NT2/D1 (cell line): ENCODE data around the gene NSUN6.

Source experiments
- DNase-seq: peaks from one replicate; pipeline ENCODE4 v3.0.0-alpha.2; 2011; ENCODE audit warnings: low read depth, low spot score
- H3K27me3 ChIP-seq: 2 replicates; pipeline ENCODE4 v1.6.0; 2011; ENCODE audit warnings: mild to moderate bottlenecking; ENCODE audit not compliant: insufficient read length, insufficient read depth
- H3K36me3 ChIP-seq: 2 replicates; pipeline ENCODE4 v1.6.1; 2011; ENCODE audit warnings: mild to moderate bottlenecking, low read length, mixed read lengths; ENCODE audit not compliant: insufficient read depth, insufficient read length
- H3K4me1 ChIP-seq: 2 replicates; pipeline ENCODE4 v1.5.1; 2011; ENCODE audit not compliant: insufficient read depth, insufficient read length
- H3K4me3 ChIP-seq: 2 replicates; pipeline ENCODE4 v1.5.1; 2011; ENCODE audit warnings: low read depth; ENCODE audit not compliant: insufficient read length
- H3K9ac ChIP-seq: 2 replicates; pipeline ENCODE4 v1.6.0; 2011; ENCODE audit warnings: low read depth; ENCODE audit not compliant: insufficient read length
- H3K9me3 ChIP-seq: 2 replicates; pipeline ENCODE4 v1.5.1; 2011; ENCODE audit warnings: mild to moderate bottlenecking, low read length; ENCODE audit not compliant: insufficient read depth
- SUZ12 ChIP-seq: IDR thresholded peaks from 2 replicates; pipeline ENCODE4 v1.6.1; 2011; ENCODE audit not compliant: insufficient read length, insufficient read depth; ENCODE audit errors: extremely low read depth
- YY1 ChIP-seq: IDR thresholded peaks from 2 replicates; pipeline ENCODE4 v1.6.1; 2011; ENCODE audit not compliant: insufficient read length, insufficient read depth
- ZNF274 ChIP-seq: IDR thresholded peaks from 2 replicates; pipeline ENCODE4 v1.6.1; 2011; ENCODE audit warnings: mild to moderate bottlenecking, low read depth, low read length

The NSUN6 gene

GRCh38 chr10:18684953-18685352 lies 33.6 kb upstream of the NSUN6 start:
- no peak for TF ChIP-seq SUZ12
- TF ChIP-seq YY1: no peak
- TF ChIP-seq ZNF274: no peak
- no peaks in the 10 kb centered on the region for H3K4me1 ChIP-seq
- H3K9ac ChIP-seq: no peak overlapping the region
- DNase-seq: no peak
- H3K4me3 ChIP-seq: no peak overlapping the region
- no peaks in the 10 kb centered on the region for H3K27me3 ChIP-seq
- no peaks in the 10 kb centered on the region for H3K9me3 ChIP-seq
- peaks cover 5% of the 10 kb centered on the region for H3K36me3 ChIP-seq

- Histone ChIP-seq H3K9me3 (no peaks in the 10 kb centered on the region), H3K4me3 (no peak overlapping the region), H3K9ac (no peak overlapping the region), H3K27me3 (no peaks in the 10 kb centered on the region), H3K4me1 (no peaks in the 10 kb centered on the region), H3K36me3 (peaks cover 5% of the 10 kb centered on the region)
- DNase-seq: no peak
- no peak for TF ChIP-seq ZNF274
- no peak for TF ChIP-seq SUZ12
- TF ChIP-seq YY1: no peak
Measured at GRCh38 chr10:18684416-18684815, 33.0 kb upstream of the NSUN6 start.

DNA sequence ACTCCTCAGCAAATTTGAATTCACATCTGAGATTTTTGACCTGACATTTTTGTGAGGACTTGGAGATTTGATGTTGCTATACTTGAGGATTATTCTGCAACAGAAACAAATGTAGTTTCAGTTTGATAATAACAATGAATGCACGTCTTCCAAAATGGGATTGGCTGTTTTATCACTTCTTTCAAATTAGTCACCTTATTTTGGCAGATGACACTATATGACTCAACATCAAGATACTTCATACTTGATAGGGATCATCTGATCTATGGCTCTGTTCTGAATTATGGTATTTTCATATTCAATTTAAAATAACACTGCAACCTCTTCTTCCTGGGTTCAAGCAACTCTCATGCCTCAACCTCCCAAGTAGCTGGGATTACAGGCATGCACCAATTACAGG lies 32.0 kb upstream of the NSUN6 start:
- no peaks in the 10 kb centered on the region for H3K4me1 ChIP-seq
- TF ChIP-seq SUZ12 (no peak), ZNF274 (no peak), YY1 (no peak)
- no peaks in the 10 kb centered on the region for H3K27me3 ChIP-seq
- H3K36me3 ChIP-seq: peaks cover 5% of the 10 kb centered on the region
- no peak overlapping the region for H3K4me3 ChIP-seq
- no peak for DNase-seq
- no peak overlapping the region for H3K9ac ChIP-seq
- H3K9me3 ChIP-seq: no peaks in the 10 kb centered on the region

- Histone ChIP-seq H3K4me3 (no peak overlapping the region), H3K9ac (no peak overlapping the region), H3K9me3 (no peaks in the 10 kb centered on the region), H3K27me3 (no peaks in the 10 kb centered on the region), H3K4me1 (no peaks in the 10 kb centered on the region), H3K36me3 (peaks cover 6% of the 10 kb centered on the region)
- TF ChIP-seq SUZ12 (no peak), ZNF274 (no peak), YY1 (no peak)
- DNase-seq: no peak
Measured at GRCh38 chr10:18681971-18682411, 30.6 kb upstream of the NSUN6 start.

- H3K27me3 ChIP-seq: no peaks in the 10 kb centered on the region
- TF ChIP-seq SUZ12 (no peak), YY1 (no peak), ZNF274 (no peak)
- no peak overlapping the region for H3K9ac ChIP-seq
- no peak overlapping the region for H3K4me3 ChIP-seq
- H3K36me3 ChIP-seq: peaks cover 9% of the 10 kb centered on the region
- no peaks in the 10 kb centered on the region for H3K4me1 ChIP-seq
- no peak for DNase-seq
- H3K9me3 ChIP-seq: no peaks in the 10 kb centered on the region
Measured at GRCh38 chr10:18681366-18681765, 30.0 kb upstream of the NSUN6 start.

- no peak overlapping the region for H3K9ac ChIP-seq
- no peak overlapping the region for H3K4me3 ChIP-seq
- peaks cover 12% of the 10 kb centered on the region for H3K36me3 ChIP-seq
- no peaks in the 10 kb centered on the region for H3K9me3 ChIP-seq
- TF ChIP-seq ZNF274: no peak
- TF ChIP-seq YY1: no peak
- TF ChIP-seq SUZ12: no peak
- H3K4me1 ChIP-seq: no peaks in the 10 kb centered on the region
- DNase-seq: no peak
- H3K27me3 ChIP-seq: no peaks in the 10 kb centered on the region
Measured at GRCh38 chr10:18680754-18681153, 29.4 kb upstream of the NSUN6 start.

- Histone ChIP-seq H3K4me3 (no peak overlapping the region), H3K36me3 (peaks cover 41% of the 10 kb centered on the region), H3K27me3 (no peaks in the 10 kb centered on the region), H3K4me1 (no peaks in the 10 kb centered on the region), H3K9me3 (no peaks in the 10 kb centered on the region), H3K9ac (no peak overlapping the region)
- no peak for DNase-seq
- TF ChIP-seq YY1 (no peak), ZNF274 (no peak), SUZ12 (no peak)
Measured at GRCh38 chr10:18675086-18675801, 23.9 kb upstream of the NSUN6 start.

DNA sequence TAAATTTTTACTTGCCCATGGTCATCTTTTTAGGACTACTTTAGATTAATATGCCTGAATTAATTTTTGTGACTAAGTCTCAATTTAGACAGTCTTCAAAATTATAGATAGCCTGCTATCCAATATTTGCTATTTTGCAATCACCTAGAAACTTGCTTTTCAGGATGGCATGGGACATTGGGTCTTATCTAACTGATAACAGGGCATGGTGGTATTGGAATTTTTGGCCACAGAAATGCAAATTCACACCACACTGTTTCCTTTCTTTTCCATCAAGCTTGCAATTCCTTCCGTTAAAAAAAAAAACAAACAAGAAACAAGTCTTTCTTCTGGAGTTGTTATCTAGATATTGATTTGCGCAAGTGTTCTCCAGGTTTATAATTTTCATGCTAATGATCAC lies 16.6 kb upstream of the NSUN6 start:
- Histone ChIP-seq H3K4me1 (no peaks in the 10 kb centered on the region), H3K36me3 (peaks cover 26% of the 10 kb centered on the region), H3K9me3 (no peaks in the 10 kb centered on the region), H3K4me3 (no peak overlapping the region), H3K9ac (no peak overlapping the region), H3K27me3 (no peaks in the 10 kb centered on the region)
- no peak for DNase-seq
- TF ChIP-seq ZNF274 (no peak), SUZ12 (no peak), YY1 (no peak)
